ENCODE data around the gene TMEM131L.
"Not testable (repeated sequence)": the region's sequence is repeated elsewhere in the genome, so short reads cannot be mapped to it uniquely, and the experiment has no call there.

The TMEM131L gene

GRCh38 chr4:153539422-153539821, 73.3 kb downstream of the TMEM131L start:
- DNase-seq (ENCODE audit: low read depth) = no peak

- DNase-seq (ENCODE audit: low read depth) = no peak
Observed at GRCh38 chr4:153541456-153542096, 75.4 kb downstream of the TMEM131L start.

GRCh38 chr4:153542131-153542530, 76.0 kb downstream of the TMEM131L start:
- DNase-seq (ENCODE audit: low read depth) = no peak

- DNase-seq (ENCODE audit: low read depth) = no peak
Observed at GRCh38 chr4:153542834-153543233, 76.7 kb downstream of the TMEM131L start.

DNA sequence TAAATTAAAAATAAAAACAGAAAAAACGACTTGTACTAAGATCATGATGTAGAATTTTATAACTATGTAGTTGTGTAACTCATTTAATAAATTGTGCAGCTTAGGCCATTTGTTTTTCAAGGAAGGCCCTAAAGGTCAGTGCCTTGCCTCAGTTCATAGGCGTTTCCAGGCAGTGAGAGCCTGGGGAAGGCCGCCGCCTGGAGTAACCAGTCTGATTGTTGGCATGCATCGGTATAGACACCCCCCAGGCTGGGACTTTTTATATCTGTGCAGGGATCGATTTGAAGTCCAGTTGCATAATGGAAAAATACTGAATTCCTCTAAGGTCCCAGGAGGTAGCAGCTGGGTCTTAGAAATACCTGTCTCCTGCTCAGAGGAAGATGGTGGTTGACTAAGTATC, 77.2 kb downstream of the TMEM131L start:
- no peak for DNase-seq (ENCODE audit: low read depth)

- no peak for DNase-seq (ENCODE audit: low read depth)
Observed at GRCh38 chr4:153545822-153546221, 79.7 kb downstream of the TMEM131L start.

GRCh38 chr4:153546280-153546679, 80.1 kb downstream of the TMEM131L start:
- DNase-seq (ENCODE audit: low read depth) = no peak

- DNase-seq (ENCODE audit: low read depth) = no peak
Observed at GRCh38 chr4:153547520-153547919, 81.4 kb downstream of the TMEM131L start.

DNA sequence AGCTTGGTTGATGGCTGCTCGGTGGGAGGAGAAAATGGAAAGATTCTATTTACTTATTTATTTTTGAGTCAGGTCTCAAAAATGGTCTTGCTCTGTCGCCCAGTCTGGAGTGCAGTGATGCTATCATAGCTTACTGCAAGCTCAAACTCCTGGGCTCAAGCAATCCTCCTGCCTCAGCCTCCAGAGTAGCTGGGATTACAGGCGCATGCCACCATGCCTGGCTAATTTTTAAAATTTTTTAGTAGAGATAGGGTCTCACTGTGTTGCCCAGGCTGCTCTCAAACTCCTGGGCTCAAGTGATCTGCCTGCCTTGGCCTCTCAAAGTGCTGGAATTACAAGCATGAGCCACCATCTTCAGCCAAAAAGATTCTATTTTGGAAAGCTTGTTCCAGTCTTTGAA, 82.7 kb downstream of the TMEM131L start:
- not testable (repeated sequence) for DNase-seq (ENCODE audit: low read depth)

GRCh38 chr4:153549405-153549804, 83.2 kb downstream of the TMEM131L start:
- no peak for DNase-seq (ENCODE audit: low read depth)

DNA sequence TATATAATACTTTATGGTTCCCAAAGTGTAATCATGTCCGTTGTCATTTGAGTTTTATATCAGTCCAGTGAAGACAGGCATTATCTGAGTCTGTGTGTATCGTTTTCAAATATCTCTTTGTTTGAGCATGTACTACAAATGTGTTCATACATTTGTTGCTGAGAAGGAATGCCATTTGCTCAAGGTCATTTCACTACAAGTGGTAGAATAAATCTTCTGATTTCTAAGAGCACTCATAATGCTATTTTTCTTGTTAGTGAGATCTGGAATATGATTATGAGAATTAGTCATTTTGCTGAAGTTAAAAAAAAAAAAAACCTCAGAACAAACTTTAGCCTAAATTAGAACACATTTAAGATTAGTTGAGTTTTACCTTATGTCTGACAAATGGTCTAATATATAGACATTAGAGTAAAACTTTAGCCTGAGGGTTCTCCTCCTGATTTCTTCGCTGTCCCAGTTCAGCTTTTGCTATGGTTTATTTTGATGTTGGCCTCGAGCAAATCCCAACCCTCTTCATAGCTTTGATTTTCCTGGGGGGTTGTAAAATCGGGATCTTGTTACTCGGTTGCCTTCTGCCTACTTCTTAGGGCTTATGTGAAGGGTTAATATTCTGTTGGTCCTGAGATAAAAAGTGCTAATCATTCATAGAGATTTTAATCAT, 87.1 kb downstream of the TMEM131L start:
- DNase-seq (ENCODE audit: low read depth) = no peak

DNA sequence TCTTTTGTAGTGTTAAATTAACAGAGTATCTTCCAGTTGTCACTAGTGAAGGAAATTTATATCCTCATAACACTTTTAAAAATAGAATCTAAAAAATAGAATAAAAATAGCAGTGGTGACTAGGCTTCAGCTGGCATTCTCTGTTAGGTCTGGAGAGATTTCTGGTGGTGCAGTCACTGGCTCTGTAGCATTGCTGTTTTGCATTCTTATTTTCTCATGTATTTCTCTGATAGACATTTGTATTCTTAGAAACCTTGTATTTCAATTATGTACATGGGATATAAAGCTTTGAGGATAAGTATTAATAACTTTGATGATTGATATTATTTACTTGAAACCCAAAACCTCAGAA, 87.6 kb downstream of the TMEM131L start:
- DNase-seq (ENCODE audit: low read depth) = no peak

DNA sequence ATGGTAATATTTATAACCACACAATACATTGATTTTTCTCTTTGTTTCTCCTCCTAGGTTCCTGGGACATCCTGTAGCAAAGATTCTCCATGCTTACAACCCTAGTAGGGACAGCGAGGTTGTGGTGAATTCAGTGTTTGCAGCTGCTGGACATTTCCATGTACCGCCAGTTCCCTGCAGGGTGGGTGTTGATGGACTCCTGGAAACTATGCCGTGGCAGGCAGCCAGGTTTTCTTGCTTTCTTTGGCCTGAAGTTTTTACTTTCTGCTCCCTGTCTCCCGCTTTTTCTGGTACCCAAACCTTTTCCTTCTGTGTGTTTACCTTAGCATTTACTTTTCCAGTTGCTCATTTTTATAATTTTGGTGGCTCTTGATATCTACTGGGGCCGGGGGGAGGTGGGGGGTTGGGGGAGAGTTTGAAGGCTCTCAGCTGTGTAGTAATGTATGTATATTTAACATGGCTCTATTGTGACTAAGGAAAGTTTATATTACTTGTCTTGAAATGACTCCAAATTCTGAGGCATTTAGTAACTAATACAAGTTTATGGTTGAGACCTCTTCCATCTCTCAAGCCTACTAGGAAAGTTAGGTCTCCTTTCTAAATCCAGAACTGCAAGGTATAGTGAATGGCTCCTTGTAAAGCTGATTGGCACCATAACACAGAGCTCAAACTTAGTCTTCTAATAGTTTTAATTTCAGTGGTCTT, 89.7 kb downstream of the TMEM131L start:
- no peak for DNase-seq (ENCODE audit: low read depth)

DNA sequence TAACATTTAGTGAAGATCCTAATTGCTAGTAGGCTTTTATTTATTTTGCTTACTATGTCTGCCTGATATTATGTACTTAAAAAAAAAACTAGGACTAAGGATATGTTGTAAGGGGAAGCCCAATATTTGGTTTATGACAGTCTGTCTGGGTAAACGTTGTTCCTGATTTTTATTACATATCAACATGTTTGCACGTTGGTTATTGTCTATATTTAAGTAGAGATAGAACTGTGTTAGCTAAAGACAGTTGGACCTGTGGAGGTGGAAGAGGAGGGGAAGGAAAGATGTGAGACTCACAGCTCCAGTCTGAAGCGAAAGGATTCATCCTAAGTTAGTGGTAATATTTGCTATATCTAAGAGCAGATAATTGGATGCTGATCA, 90.3 kb downstream of the TMEM131L start:
- no peak for DNase-seq (ENCODE audit: low read depth)

DNA sequence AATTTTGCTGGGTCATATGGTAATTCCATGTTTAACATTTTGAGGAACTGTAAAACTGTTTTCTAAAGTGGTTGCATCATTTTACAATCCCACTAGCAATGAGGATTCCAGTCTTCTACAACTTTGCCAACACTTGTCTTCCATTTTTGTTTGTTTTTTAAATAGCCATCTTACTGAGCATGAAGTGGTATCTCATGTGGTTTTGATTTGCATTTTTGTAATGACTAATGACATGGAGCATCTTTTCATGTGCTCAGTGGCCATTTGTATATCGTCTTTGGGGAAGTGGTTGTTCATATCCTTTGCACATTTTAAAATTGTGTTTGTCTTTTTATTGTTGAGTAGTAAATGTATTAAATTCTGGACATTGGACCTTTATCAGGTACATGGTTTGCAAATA, 94.7 kb downstream of the TMEM131L start:
- no peak for DNase-seq (ENCODE audit: low read depth)

- DNase-seq (ENCODE audit: low read depth) = no peak
Observed at GRCh38 chr4:153564630-153565525, 98.7 kb downstream of the TMEM131L start.

- DNase-seq (ENCODE audit: low read depth) = no peak
Observed at GRCh38 chr4:153566631-153567150, 100.5 kb downstream of the TMEM131L start.

- not testable (repeated sequence) for DNase-seq (ENCODE audit: low read depth)
Observed at GRCh38 chr4:153567660-153568059, 101.5 kb downstream of the TMEM131L start.

GRCh38 chr4:153570228-153570973, 104.2 kb downstream of the TMEM131L start:
- DNase-seq (ENCODE audit: low read depth) = no peak

GRCh38 chr4:153571006-153571545, 104.9 kb downstream of the TMEM131L start:
- DNase-seq (ENCODE audit: low read depth) = no peak

GRCh38 chr4:153572609-153573008, 106.4 kb downstream of the TMEM131L start:
- DNase-seq (ENCODE audit: low read depth) = no peak
